AG04450 (cell line): ENCODE results near the gene UBE2Q1. TPM values are rescaled to one million over a fixed set of nuclear protein-coding genes. Genes with fewer than 3 reads are reported as not detected.

Experiments
- CTCF ChIA-PET: fragments of 300-600, 350-600 bp; formaldehyde crosslinking; extraction: SDS; loops from one replicate; lab custom pipeline; 2022; ENCODE audit warnings: antibody characterized with exemption, inconsistent platforms; lab: Charles Lee
- POLR2A ChIA-PET: fragments of 350-600 bp; formaldehyde crosslinking; extraction: SDS; loops from one replicate; lab custom pipeline; 2021; ENCODE audit warnings: antibody characterized with exemption, inconsistent platforms; lab: Yijun Ruan, JAX
- DNase-seq: peaks from one replicate; pipeline ENCODE4 v3.0.0-alpha.2; 2011; ENCODE audit warnings: low read depth, low spot score
- H3K27ac ChIP-seq: one replicate; pipeline ENCODE4 v1.5.1; 2012; ENCODE audit warnings: low read depth, low read length, control low read depth
- H3K27me3 ChIP-seq: one replicate; pipeline ENCODE4 v1.6.0; 2012; ENCODE audit warnings: low read length; ENCODE audit not compliant: control insufficient read depth, insufficient read depth
- H3K4me3 ChIP-seq: 2 replicates; pipeline ENCODE4 v1.5.1; 2011; ENCODE audit warnings: mild to moderate bottlenecking, low read depth, low read length, control low read depth
- H3K9me3 ChIP-seq: 2 replicates; pipeline ENCODE4 v1.5.1; 2012; ENCODE audit warnings: low read length; ENCODE audit not compliant: control insufficient read depth, insufficient read depth
- CTCF ChIP-seq: IDR thresholded peaks from 2 replicates; pipeline ENCODE4 v1.5.1; 2011; ENCODE audit warnings: low read depth, low read length, control low read depth, inconsistent platforms
- polyA plus RNA-seq: library from polyadenylated mRNA; depleted of rRNA; stranded (reverse); fragments of >200 nt; gene quantifications from 2 replicates; pipeline ENCODE4 v1.2.3, GENCODE V29; 2011

The UBE2Q1 gene
- polyA plus RNA-seq, 1 experiment: 17.6 TPM

- peaks cover 61% of the 10 kb centered on the region for H3K27me3 ChIP-seq
- ChIA-PET POLR2A (no interaction called here), CTCF (no interaction called here)
- no peak for TF ChIP-seq CTCF
- no peak for DNase-seq
- H3K27ac ChIP-seq: no peak overlapping the region
- H3K4me3 ChIP-seq: no peak overlapping the region
- no peaks in the 10 kb centered on the region for H3K9me3 ChIP-seq
Measured at GRCh38 chr1:154519591-154519991, 38.9 kb downstream of the UBE2Q1 start.

GRCh38 chr1:154517661-154518060 is 40.8 kb downstream of the UBE2Q1 start:
- Histone ChIP-seq H3K4me3 (no peak overlapping the region), H3K27ac (no peak overlapping the region), H3K27me3 (peaks cover 65% of the 10 kb centered on the region), H3K9me3 (no peaks in the 10 kb centered on the region)
- TF ChIP-seq CTCF: no peak
- DNase-seq: no peak
- ChIA-PET POLR2A (no interaction called here), CTCF (interaction anchor here (0.7 kb wide), 1 partner anchor 29 kb away, joined by 5 read pairs; no protein-coding TSS in a partner anchor)

GRCh38 chr1:154514066-154514553 is 44.4 kb downstream of the UBE2Q1 start:
- Histone ChIP-seq H3K27ac (no peak overlapping the region), H3K27me3 (peaks cover 44% of the 10 kb centered on the region), H3K4me3 (no peak overlapping the region), H3K9me3 (no peaks in the 10 kb centered on the region)
- no peak for TF ChIP-seq CTCF
- ChIA-PET CTCF (no interaction called here), POLR2A (no interaction called here)
- DNase-seq: no peak

- TF ChIP-seq CTCF: no peak
- ChIA-PET POLR2A (no interaction called here), CTCF (no interaction called here)
- DNase-seq: no peak
- Histone ChIP-seq H3K27ac (no peak overlapping the region), H3K27me3 (peaks cover 47% of the 10 kb centered on the region), H3K4me3 (no peak overlapping the region), H3K9me3 (no peaks in the 10 kb centered on the region)
Measured at GRCh38 chr1:154512760-154513159, 45.7 kb downstream of the UBE2Q1 start.

GRCh38 chr1:154503898-154504297 is 54.6 kb downstream of the UBE2Q1 start:
- H3K27me3 ChIP-seq: peaks cover 73% of the 10 kb centered on the region
- POLR2A ChIA-PET: no interaction called here

More at GRCh38 chr1:154503898-154504297, 54.6 kb downstream of the UBE2Q1 start:
- no peak for TF ChIP-seq CTCF
- CTCF ChIA-PET: no interaction called here
- H3K27ac ChIP-seq: no peak overlapping the region
- H3K9me3 ChIP-seq: peaks cover 13% of the 10 kb centered on the region
- no peak for DNase-seq
- no peak overlapping the region for H3K4me3 ChIP-seq
